Stimulated activated CD4-positive, alpha-beta T cell treated with anti-CD3 and anti-CD28 coated beads, TNF-alpha, amount 100 ng/mL, for 48 hours (primary cell): ENCODE results near the gene AVPR1B.

ENCODE experiments used
- DNase-seq, 3 donors: peaks; one replicate each; pipeline ENCODE4 v3.0.0-alpha.2; 2020; ENCODE audit warnings: low read depth in 3 of 3

Gene AVPR1B

GRCh38 chr1:206117151-206117948 is at the start of gene AVPR1B:
TSS of gene AVPR1B (minus strand) at chr1:206117388. CDS start at chr1:206116890, 498 bp downstream.
- no peak for DNase-seq

- DNase-seq, result no peak
These were observed 28.6 kb upstream of the AVPR1B start for GRCh38 chr1:206145771-206146290.

- no peak for DNase-seq
These were observed 27.4 kb upstream of the AVPR1B start for GRCh38 chr1:206144605-206145004.

GRCh38 chr1:206143537-206144172 is 26.5 kb upstream of the AVPR1B start:
- no peak for DNase-seq

- no peak for DNase-seq
These were observed 25.6 kb upstream of the AVPR1B start for GRCh38 chr1:206142770-206143169.

GRCh38 chr1:206142011-206142410 is 24.8 kb upstream of the AVPR1B start:
- DNase-seq, result no peak

GRCh38 chr1:206136241-206136640 is 19.1 kb upstream of the AVPR1B start:
- no peak for DNase-seq

GRCh38 chr1:206135248-206135647 is 18.1 kb upstream of the AVPR1B start:
- DNase-seq, result no peak

GRCh38 chr1:206133751-206134415 is 16.7 kb upstream of the AVPR1B start:
- no peak for DNase-seq

- DNase-seq, result no peak
These were observed 13.8 kb upstream of the AVPR1B start for GRCh38 chr1:206131037-206131436.

GRCh38 chr1:206128196-206128595 is 11.0 kb upstream of the AVPR1B start:
- DNase-seq, result no peak

- no peak for DNase-seq
These were observed 10.1 kb upstream of the AVPR1B start for GRCh38 chr1:206127336-206127735.

GRCh38 chr1:206125346-206125745 is 8.2 kb upstream of the AVPR1B start:
- no peak for DNase-seq

- DNase-seq, result no peak
These were observed 5.5 kb upstream of the AVPR1B start for GRCh38 chr1:206122686-206123085.

- DNase-seq, result no peak
These were observed 4.1 kb upstream of the AVPR1B start for GRCh38 chr1:206121269-206121668.

- DNase-seq, result no peak
These were observed 3.2 kb upstream of the AVPR1B start for GRCh38 chr1:206120406-206120805.

GRCh38 chr1:206116873-206117150 is 376 bp downstream of the AVPR1B start:
- DNase-seq, result no peak

- no peak for DNase-seq
These were observed 856 bp downstream of the AVPR1B start for GRCh38 chr1:206116191-206116872.

- no peak for DNase-seq
These were observed 1.4 kb downstream of the AVPR1B start for GRCh38 chr1:206115791-206116190.

GRCh38 chr1:206114692-206115640 is 2.2 kb downstream of the AVPR1B start:
- no peak for DNase-seq
